Activated gamma-delta T cell (primary cell): ENCODE measurements around the gene CCDC154.

Experiments used
- DNase-seq: peaks from one replicate; lab custom pipeline; 2025; lab: John Stamatoyannopoulos, UW

Gene CCDC154

DNA sequence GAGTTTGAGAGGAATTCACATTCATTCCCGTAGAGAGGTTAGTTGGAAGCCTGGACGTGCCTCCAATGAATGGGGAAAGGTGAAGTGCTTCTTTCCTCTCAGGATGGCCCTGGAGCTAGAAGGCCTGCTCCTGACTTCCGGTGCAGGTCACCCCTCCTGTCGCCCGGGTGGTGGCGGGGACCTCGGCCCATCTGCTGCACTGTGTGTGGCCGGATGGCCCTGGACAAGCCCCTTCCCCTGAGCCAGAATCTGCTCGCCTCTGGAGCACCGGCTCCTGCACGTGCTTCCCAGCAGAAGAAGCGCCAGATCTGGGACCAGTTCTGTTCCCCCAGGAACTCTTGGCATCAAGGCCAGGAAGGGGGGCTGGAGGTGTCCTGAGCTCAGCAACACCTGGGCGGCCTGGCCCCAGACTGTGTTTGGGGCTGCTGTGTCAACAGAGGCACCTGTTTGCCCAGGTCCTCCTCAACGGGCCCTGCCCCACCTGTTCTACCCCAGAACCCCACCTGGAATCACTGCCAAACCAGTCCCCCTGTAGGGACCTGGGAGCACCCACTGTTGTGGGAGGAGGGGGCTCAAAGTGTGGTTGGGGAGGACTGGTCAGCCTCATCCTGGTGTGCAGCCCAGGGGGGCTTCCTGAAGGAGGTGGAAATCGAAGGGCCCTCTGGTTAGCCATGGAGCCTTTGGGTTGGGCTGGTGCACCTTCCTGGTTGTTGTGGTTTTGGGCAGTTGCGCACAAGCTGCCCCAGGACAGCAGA, 18.6 kb downstream of the CCDC154 start:
- DNase-seq: no peak

DNA sequence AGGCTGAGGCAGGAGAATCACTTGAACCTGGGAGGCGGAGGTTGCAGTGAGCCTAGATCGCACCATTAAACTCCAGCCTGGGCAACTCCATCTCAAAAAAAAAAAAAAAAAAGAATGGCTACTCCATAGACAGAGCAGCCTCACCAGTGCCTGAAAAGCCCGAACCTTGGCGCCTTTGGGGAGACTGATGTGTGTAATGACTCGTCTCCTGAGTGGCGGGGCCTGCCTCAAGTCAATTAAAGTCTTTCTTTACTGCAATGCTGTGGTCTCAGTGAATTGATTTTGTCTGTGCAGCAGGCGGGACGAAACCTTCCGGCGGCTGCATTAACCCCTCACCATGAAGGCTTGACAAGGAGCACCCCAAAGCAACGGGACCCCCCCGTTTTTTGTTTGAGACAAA, 20.3 kb downstream of the CCDC154 start:
- no peak for DNase-seq

DNA sequence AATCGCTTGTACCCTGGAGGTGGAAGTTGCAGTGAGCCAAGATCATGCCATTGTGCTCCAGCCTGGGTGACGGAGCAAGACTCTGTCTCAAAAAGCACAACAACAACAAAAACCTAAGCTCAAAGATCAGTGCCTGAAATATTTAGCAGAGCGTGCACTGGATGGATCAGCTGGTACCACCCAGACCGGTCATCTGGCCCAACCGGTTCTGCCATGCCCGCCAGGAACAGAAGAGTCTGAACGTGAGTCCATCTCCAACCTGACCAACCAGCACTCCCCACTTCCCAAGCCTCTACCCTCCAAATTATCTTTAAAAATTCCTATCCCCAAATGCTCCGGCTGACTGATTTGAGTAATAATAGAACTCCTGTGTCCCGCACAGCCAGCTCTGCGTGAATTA, 22.3 kb downstream of the CCDC154 start:
- DNase-seq: no peak

DNA sequence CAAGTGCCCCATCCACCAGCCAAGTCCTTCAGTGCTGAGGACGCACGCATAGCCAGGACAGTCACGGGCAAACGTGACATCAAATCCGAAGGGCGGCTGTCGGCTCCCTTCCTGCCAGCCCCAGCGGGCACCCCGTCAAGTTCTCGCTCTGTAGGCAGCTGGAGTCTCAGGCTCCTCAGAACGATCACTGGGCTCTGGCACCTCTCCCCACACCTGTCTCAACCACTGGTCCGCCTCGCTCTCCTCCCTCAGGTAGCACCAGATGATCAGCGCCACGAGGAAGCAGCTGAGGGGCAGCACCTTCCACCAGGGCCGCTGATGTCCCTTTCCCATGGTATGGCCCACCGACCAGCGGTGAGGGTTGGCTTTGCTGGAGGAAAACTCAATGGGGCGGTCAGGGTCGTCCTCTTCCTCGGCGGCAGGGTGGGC, 24.2 kb downstream of the CCDC154 start:
- no peak for DNase-seq

DNA sequence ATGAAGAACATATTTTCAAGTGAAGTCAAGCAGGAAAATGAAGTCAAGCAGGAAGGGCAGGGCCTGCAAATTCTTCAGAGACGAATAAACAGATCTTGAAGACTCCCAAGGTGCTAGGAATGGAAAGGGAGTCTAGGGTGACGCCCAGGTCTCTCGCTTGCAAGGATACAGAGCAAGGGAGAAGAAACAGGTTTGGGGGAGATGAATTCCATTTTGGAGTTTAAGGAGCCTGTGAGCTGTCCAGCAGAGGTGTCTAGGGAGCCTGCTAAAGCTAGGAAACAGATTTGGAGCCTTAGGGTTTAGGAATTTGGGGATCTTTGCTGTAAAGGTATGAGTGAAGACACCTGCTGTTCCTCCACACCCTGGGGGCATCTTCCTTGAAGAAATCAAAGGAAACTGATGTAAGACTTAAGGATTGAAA, 27.8 kb downstream of the CCDC154 start:
- no peak for DNase-seq

DNA sequence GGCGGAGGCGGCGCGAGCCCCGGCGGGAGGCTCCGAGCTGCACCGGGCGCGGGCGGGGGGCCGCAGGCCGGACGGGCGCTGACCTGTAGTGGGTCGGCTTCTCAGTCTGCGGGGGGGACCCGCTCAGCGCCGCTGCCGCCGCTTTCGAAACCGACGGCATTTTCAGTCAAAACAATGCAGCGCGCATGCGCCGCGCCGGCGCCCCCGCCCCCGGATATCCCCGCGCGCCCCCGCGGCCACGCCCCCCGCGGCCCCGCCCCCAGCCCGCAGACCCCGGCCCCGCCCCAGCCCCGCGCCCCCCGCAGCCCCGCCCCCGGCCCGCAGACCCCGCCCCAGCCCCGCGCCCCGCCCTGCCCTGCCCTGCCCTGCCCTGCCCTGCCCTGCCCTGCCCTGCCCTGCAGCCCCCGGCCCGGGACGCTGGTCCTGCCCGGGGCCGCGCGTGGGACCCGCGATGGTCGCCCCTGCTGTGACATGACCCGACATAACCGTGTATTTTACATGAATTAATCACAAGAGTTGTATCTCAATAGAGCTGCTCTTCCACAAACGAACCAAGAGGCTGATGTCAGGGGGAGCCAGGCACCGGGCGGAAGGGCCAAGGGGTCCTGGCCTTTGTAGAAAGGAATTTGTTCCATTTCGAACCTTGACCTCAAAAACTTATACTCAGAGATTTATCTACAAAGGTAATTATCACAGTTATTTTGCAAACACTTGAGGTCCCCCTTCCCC, 29.7 kb downstream of the CCDC154 start, which contains the start of gene UNKL:
TSS of gene UNKL (minus strand) at position 173 of the 729 bp plus-strand sequence. CDS start at position 160, 13 bp downstream.
- DNase-seq: peak; percentile 78

DNA sequence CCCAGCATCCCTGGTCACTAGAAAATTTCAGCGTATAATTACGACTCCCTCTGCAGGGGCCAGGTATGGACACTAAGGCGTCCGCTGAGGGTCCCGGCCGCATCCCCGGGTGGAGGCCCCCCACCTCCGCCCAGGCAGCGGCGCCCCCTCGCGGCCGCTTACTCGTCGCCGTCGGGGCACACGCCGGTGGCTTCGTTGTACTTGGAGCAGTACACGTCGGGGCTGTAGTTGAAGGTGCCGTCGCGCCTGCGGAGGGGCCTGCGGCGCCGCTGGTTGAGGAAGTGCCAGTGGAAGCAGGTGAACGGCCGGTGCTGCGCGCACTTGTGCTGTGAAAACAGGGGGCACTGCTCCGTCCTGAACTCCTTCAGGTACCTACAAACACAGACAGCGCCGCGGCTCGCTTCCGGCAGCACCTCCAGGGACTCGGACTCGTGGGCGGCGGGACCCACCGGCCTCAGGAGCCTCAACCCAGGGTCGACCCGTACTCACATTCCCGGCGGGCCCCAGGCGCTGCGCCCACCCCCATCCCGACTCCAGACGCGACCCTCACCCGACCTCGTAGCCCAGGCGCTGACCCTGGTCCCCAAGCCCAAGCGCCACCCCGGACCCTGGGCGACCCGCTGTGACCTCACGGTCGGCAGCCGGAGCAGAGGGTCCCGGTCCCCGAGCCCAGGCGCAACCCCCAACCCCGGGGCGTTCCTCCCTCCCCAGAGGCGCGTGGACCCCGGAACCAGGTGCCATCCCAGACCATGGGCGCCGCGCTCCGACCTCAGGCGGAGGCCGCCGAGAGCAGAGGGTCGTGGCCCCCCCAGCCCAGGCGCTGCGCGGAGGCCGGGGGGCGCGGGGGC, 30.4 kb downstream of the CCDC154 start:
- DNase-seq: peak; percentile 41

DNA sequence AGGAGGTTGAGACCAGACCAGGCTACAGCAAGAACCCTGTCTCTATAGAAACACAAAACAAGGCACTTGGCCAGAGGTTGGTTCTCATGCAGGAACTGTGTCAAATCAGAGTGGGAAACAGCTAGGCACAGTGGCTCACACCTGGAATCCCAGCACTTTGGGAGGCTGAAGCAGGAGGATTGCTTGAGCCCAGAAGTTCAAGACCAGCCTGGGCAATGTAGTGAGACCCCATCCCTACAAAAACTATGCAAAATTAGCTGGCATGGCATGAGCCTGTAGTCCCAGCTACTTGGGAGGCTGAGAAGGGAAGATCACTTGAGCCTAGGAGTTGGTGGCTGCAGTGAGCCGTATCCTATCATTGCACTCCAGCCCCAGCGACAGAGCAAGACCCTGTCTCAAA, 31.5 kb downstream of the CCDC154 start:
- DNase-seq: no peak

DNA sequence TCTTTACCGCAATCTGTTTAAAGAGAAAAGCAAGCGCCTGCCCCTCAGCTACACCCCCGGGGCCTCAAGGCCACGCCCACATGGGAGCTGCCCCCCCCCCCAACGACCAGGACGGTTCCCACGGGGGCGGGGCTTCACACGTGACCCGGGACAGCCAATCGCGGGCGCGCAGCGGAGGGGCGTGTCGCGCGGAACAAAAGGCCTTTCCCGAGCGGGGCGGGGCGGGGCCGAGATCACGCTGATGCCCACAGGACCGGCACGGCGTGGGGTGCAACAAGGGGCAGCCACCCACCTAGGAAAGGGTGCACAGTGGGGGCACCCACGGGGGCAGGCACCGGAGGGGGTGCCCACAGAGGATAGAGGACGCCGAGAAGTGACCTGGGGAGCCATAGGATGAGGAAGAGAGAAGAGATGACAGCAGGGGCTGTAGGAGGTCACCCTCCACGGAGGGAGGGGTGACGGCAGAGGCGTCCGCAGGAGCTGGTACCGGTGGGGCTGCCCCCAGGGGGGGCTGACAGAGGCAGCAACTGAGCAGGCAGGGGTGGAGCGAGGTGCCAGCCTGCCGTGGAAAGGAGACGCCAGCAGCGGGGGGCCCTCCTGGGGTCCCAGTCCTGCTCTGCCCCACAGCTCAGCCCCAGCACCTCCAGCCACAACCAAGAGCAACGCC, 36.1 kb downstream of the CCDC154 start:
- peak; percentile 92 for DNase-seq

DNA sequence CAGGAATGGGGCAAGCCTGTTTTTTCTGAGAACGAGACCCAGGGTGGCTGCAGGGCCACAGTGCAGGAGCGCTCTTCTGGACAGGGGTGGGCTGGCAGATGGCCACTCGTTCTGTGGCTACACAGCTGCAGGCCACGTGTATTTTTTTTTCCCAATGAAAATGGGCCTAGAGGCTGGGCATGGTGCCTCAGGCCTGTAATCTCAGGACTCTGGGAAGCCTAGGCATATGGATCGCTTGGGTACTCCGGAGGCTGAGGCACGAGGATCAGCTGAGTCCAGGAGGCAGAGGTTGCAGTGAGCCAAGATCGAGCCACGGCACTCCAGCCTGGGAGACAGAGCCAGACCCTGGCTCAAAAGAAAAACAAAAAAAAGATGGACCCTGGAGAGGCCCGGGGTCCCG, 36.6 kb downstream of the CCDC154 start:
- DNase-seq: no peak

DNA sequence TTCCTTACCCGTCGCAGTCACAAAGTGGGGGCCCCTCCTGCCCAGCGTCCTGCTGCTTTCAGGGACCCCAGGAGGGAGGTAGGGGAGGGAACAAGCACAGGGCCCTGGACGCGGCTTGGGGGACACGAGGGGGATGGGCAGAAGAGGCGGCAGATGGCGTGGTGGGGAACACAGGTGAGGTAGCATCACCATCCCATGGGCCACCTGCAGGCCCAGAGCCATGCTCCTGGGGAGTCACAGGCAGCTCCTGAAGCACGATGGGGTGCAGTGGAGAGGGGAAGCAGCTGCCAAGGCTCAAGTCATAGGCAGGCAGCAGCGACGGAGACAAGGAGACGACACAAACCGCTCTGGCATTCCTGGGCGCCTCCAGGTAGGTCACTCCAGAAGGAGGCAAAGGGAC, 40.6 kb downstream of the CCDC154 start:
- no peak for DNase-seq

DNA sequence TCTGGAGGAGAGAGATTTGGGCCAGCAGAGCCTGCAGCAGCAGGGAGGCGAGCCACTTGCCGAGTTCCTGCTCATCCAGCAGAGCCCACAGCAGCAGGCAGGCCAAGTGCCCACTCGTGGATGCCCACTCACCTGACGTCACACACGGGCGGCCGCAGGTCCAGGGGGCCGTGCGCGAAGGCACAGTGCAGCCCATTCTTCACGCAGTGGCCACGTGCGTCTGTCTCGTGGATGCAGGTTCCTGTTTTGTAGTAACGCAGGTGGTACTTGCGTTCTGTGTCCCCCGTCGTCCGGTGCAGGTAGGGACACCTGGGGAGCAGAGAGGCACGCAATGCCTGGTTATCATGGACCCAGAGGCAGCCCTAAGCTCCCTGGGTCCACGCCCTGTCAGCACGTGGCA, 41.3 kb downstream of the CCDC154 start:
- DNase-seq: no peak

DNA sequence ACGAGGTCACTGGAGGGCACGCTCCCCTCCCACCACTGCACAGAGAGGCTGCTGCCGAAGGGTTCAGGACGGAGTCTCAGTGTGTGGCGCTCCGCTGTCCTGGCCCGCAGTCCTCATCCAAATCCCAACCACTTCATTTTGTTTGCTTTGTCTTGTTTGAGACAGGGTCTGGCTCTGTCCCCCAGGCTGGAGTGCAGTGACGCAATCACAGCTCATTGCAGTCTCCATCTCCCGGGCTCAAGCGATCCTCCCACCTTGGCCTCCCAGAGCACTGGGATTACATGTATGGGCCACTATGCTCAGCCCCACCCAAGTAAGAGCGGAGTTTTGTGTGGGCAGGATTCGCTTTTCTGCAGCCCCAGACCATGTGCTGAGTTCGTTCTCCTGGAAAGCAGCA, 42.6 kb downstream of the CCDC154 start:
- no peak for DNase-seq

DNA sequence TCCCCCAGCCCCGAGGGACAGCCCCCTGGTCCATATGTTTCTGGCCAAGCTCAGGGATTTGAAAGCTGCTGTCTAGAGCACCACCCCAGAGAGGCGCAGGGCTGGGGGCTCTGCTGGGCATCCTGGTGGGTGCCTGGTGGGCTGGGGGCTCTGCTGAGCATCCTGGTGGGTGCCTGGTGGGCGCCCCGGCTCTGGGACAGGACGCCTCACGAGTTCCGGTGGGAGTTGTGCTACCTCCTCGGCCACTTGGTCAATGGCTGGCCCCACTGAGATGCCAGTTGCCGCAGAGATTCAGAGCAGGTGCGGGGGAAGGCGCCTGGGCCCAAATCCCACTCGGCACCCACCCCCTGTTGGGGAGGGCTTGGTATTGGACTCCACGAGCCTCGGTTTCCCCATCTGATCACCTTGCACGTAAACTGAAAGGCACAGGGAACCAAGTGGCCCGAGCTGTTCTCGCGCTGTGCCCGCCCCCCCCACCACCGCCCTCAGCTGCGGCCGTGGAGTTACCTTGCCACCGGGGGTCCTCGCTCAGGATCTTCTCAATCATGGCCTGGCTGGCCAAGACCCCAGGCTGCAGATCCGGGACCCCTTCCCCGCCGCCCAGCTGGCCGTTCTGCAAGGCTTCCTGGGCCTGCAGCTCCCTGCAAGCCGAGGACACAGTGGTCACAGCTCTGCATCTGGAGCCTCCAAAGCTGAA, 43.1 kb downstream of the CCDC154 start:
- no peak for DNase-seq

DNA sequence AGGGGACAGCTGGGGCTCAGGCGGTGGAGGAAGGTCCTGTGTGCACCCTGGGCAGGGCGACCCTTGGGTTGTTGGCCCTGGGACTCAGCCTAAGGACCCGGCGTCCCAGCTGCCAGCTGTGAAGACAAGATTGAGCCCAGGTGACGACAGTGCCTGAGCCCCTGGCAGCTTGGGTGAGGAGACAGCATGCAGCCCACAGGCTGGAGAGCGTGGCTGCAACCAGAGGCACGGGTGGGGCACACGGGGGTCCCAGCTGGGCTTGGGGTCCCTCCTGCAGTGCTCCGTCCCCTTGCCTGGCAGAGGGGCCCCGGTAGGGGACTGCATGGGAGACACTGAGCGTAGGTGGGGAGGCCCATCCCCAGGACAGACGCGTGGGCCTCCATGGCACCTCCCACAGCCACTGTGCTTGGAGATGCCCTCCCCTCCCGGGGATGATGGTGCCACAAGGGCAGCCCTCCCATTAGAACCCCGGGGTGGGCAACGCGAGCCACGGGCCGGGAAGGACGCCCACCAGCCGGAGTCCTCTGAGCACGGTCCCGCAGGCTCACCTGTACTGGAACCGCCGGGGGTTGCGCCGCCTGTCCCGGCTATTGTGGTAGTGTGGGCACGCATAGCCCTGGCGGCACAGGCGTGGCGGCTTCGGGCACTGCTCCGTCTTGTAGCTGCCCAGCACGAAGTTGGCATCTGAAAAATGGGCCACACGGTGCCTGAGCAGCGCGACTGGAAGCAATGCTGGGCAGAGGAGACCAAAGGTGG, 45.4 kb downstream of the CCDC154 start:
- DNase-seq: no peak

DNA sequence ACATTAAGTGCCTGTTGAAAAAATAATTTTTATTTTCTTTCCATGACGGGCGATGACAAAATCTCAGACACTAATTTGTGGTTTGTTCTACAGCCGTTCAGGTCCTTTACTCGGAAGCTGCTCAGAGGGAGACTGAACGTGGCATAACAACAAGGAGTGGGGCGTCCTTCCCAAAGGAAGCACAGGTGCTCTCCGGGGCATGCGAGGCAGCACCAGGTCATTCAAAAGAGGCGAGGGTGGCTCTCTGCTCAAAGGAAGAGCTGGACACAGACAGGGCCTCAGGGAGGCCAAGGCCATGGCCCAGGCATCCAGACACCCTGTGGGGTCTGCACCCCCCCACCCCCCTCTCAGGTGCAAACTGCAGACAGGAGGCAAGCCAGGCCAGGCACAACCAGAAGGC, 46.0 kb downstream of the CCDC154 start:
- no peak for DNase-seq

DNA sequence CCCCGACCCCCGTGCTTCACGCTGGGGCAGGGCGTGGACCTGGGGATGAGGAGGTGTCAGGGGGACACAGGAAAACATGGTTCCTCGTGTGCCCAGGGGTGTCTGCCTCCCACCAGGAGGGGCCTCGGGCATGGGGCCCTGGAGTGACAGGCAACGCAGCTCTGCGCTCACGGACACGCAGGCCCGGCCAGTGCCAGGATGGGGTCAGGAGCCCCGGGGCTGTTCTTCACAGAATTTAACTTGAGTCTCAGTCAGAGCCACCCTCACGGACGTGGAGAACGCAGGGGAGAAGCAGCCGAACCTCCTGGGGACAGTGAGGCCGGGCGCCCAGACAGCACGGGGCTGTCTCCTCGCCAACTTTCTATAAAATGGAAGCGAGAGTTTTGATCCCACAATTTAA, 46.6 kb downstream of the CCDC154 start:
- no peak for DNase-seq

DNA sequence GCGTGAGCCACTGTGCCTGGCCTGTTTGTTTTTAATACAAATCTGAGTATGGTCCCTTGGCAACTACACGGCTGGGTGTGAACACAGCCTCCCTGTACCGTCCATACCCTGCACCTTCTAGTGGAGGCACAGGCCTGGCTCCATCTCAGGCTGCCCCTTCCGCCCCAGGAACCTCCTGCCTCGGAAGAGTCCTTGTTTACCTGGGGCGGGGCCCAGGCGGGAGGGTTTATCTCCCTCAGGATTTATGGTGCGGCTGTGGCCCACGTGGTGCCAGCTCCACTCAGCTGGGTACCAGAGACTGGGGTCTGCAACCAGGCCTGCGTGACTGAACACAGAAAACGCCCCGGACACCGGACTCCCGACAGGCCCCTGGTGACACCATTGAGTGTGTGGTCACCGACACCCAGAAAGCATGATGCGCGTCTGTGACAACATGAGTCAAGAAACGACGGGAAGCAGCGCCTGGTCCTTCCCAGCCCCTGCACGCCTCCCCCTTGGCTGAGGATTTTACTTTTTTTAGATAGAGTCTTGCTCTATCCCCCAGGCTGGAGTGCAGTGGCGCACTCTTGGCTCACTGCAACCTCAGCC, 48.8 kb downstream of the CCDC154 start:
- no peak for DNase-seq

DNA sequence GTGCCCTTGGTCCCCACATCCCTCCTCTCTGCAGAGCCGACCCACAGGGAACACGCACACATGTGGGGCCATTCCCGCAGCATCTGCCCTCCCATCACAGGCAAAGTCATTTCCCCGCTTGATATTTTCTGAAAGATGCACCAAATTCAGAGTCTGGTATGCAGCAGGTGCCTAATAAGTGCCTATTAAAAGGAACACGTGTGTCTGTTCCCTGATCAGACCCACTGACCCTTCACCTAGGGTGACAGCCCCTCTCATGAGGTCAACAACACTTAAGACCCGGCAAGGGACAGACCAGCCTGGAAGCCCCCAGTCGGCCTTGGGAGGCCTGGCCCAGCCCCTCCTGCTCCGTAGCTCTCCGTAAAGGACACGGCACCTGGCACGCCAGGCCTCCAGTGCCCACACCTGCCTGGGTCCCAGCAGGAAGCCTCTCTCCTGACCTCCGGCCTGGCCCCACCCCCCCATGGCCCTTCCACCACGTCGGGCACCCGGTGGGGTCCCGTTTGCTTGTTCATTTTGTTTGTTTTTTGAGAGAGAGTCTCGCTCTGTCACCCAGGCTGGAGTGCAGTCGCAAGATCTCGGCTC, 49.9 kb downstream of the CCDC154 start:
- no peak for DNase-seq
